SJCRH30 (cell line): ENCODE data around the gene USF2. TPM values are rescaled to one million over a fixed set of nuclear protein-coding genes. Genes with fewer than 3 reads are reported as not detected.

ENCODE experiments used
- DNase-seq, 2 experiments: peaks; one replicate each; pipeline ENCODE4 v3.0.0-alpha.2; 2015 to 2020
- H3K27ac ChIP-seq: fragments of 250-450 bp; sonication (Bioruptor Pico); 2 replicates; pipeline ENCODE4 v1.5.1; 2020; ENCODE audit warnings: mild to moderate bottlenecking, moderate library complexity
- H3K27me3 ChIP-seq: fragments of 250-450 bp; sonication (Bioruptor Pico); 2 replicates; pipeline ENCODE4 v1.5.1; 2020; ENCODE audit warnings: mild to moderate bottlenecking, moderate library complexity
- H3K36me3 ChIP-seq: fragments of 250-450 bp; sonication (Bioruptor Pico); 2 replicates; pipeline ENCODE4 v1.5.1; 2020; ENCODE audit warnings: mild to moderate bottlenecking, moderate library complexity
- H3K4me1 ChIP-seq: fragments of 250-450 bp; sonication (Bioruptor Pico); 2 replicates; pipeline ENCODE4 v1.5.1; 2020; ENCODE audit warnings: mild to moderate bottlenecking, moderate library complexity
- H3K4me3 ChIP-seq: fragments of 250-450 bp; sonication (Bioruptor Pico); 2 replicates; pipeline ENCODE4 v1.5.1; 2020; ENCODE audit warnings: mild to moderate bottlenecking, moderate library complexity
- H3K9me3 ChIP-seq: fragments of 250-450 bp; sonication (Bioruptor Pico); replicated peaks from 2 replicates; pipeline ENCODE4 v1.5.1; 2020; ENCODE audit warnings: mild to moderate bottlenecking, moderate library complexity
- total RNA-seq: library from RNA; depleted of rRNA; stranded (reverse); fragments of >200 nt; shearing (Covaris generic); gene quantifications from 2 replicates; pipeline ENCODE4 v1.2.3, GENCODE V29; 2014; rRNA removed

USF2 gene
- total RNA-seq, 1 experiment from 2014 or later = 104 TPM

DNA sequence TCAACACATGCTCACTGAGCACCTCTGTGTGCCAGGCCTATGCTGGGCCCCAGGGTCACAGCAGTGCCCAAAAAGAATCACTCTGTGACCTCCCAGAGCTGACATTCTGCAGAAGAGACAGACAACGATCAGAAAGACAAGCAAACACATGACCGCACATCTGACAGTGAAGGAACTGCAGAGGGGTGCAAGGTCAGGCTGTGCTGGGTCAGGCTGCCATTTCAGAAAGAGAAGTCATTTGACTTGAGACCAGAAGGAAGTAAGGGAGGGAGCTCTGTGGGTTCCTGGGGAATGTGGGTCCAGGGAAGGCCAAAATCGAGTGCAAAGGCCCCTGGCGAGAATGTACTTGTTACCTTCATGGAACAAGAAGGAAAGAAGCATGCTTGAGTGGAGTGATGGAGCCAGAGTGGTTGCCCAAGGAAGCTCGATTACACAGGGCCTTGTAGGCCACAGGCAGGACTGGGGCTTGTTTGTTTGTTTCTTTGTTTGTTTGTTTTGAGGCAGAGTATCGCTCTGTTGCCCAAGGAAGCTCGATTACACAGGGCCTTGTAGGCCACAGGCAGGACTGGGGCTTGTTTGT is 48.8 kb downstream of the USF2 start:
- Histone ChIP-seq H3K27ac (no peak overlapping the region), H3K36me3 (no peaks in the 10 kb centered on the region), H3K4me3 (no peak overlapping the region), H3K9me3 (no peaks in the 10 kb centered on the region), H3K27me3 (no peaks in the 10 kb centered on the region), H3K4me1 (no peaks in the 10 kb centered on the region; the same call in 1 of the 2 replicates)
- DNase-seq = no peak

GRCh38 chr19:35318679-35319448 is 50.1 kb downstream of the USF2 start:
- Histone ChIP-seq H3K36me3 (no peaks in the 10 kb centered on the region), H3K27ac (no peak overlapping the region), H3K4me3 (no peak overlapping the region), H3K4me1 (no peaks in the 10 kb centered on the region; the same call in 1 of the 2 replicates), H3K27me3 (no peaks in the 10 kb centered on the region), H3K9me3 (no peaks in the 10 kb centered on the region)
- no peak for DNase-seq

DNA sequence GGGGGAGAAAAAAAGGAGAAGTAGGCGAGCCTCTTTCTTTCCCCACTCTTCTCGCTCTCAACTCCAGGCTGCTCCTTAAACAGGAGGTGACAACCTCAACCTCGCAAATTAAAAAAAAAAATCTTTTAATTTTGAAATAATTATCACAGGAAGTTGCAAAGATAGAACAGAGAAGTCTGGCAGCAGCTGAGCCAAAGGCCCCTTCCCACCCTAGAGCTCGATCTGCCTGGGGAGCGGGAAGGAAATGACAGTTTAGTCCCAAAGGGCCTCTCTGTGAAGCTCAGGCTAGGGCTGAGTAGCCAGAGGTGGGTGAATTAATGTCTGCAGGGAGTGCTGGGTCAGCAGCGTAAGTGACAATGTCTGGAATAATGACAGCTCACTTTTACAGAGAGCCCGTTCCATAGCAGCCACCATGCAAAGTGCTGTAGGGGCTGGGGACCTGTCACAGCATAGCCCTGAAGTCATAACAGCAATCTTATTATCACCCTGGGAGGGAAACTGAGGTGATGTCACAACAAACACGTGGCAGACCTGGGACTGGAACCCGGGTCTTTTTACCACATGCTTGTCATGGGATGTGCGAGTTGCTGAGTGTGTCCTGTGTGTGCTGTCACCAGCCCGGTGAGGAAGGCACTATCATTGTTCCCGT is 51.4 kb downstream of the USF2 start:
- Histone ChIP-seq H3K27me3 (no peaks in the 10 kb centered on the region), H3K27ac (no peak overlapping the region), H3K4me3 (no peak overlapping the region), H3K36me3 (no peaks in the 10 kb centered on the region), H3K4me1 (no peaks in the 10 kb centered on the region; the same call in 1 of the 2 replicates), H3K9me3 (no peaks in the 10 kb centered on the region)
- DNase-seq = no peak

GRCh38 chr19:35321291-35321690 is 52.5 kb downstream of the USF2 start:
- H3K4me3 ChIP-seq = no peak overlapping the region
- no peaks in the 10 kb centered on the region for H3K36me3 ChIP-seq
- H3K27me3 ChIP-seq = peaks cover 4% of the 10 kb centered on the region; the same call in 1 of the 2 replicates
- no peaks in the 10 kb centered on the region; the same call in 1 of the 2 replicates for H3K4me1 ChIP-seq
- no peak overlapping the region for H3K27ac ChIP-seq
- no peak for DNase-seq
- no peaks in the 10 kb centered on the region for H3K9me3 ChIP-seq

DNA sequence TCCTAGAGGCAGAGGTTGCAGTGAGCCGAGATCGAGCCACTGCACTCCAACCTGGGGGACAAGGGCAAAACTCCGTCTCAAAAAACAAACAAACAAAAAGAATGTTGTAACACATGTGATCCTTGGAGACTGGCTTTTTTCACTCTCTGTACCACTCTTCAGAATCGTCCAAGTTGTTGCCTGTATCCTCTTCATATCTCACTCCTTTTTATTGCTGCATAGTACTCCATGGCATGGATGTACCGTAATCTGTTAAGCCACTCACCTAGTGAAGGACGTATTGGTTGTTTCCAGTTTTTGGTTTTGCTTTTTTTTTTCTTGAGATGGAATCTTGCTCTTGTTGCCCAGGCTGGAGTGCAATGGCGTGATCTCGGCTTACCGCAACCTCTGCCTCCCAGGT is 53.3 kb downstream of the USF2 start:
- Histone ChIP-seq H3K4me3 (no peak overlapping the region), H3K27ac (no peak overlapping the region), H3K27me3 (peaks cover 4% of the 10 kb centered on the region; the same call in 1 of the 2 replicates), H3K9me3 (no peaks in the 10 kb centered on the region), H3K36me3 (no peaks in the 10 kb centered on the region), H3K4me1 (no peaks in the 10 kb centered on the region; the same call in 1 of the 2 replicates)
- DNase-seq = no peak

DNA sequence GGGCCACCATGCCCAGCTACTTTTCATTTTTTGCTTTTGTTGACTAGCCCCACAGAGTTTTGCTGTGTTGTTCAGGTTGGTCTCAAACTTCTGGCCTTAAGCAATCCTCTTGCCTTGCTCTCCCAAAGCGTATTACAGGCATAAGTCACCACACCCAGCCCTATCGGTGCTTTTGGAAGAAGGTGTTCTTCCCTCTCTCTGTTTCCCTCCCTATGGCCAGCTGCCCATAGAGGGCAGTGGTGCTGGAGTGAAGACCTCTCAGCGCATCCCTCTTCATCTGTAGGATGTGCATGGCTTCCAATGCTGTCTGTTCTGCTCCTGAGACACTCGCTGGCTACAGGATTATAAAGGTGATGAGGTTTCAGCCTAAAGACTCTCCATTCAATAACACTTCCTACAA is 58.9 kb downstream of the USF2 start:
- Histone ChIP-seq H3K36me3 (no peaks in the 10 kb centered on the region), H3K27ac (no peak overlapping the region), H3K4me3 (no peak overlapping the region), H3K9me3 (no peaks in the 10 kb centered on the region), H3K4me1 (no peaks in the 10 kb centered on the region), H3K27me3 (peaks cover 4% of the 10 kb centered on the region; the same call in 1 of the 2 replicates)
- no peak for DNase-seq

- Histone ChIP-seq H3K27ac (no peak within 1 kb of the TSS), H3K4me3 (no peak within 1 kb of the TSS), H3K27me3 (peaks cover 4% of the 10 kb centered on the region; the same call in 1 of the 2 replicates), H3K4me1 (no peaks in the 10 kb centered on the region), H3K36me3 (no peaks in the 10 kb centered on the region), H3K9me3 (no peaks in the 10 kb centered on the region)
- no peak for DNase-seq
These were observed 60.1 kb downstream of the USF2 start, which contains the start of gene CD22 for GRCh38 chr19:35328851-35329285. TSS of gene CD22 (plus strand) at chr19:35329187. CDS start at chr19:35332041, 2,854 bp downstream.

- no peak for DNase-seq
These were observed 60.6 kb downstream of the USF2 start for GRCh38 chr19:35329323-35329722.

More at GRCh38 chr19:35329323-35329722, 60.6 kb downstream of the USF2 start:
- Histone ChIP-seq H3K27ac (no peak overlapping the region), H3K27me3 (peaks cover 4% of the 10 kb centered on the region; the same call in 1 of the 2 replicates), H3K4me1 (no peaks in the 10 kb centered on the region), H3K36me3 (no peaks in the 10 kb centered on the region), H3K4me3 (no peak overlapping the region), H3K9me3 (no peaks in the 10 kb centered on the region)

Other genes starting within 250 kb of the USF2 start
- 1.2 and 2.3 TPM in 2 replicates for gene SCN1B, start 238.5 kb upstream of the USF2 start, total RNA-seq
- not detected in 2 replicates for gene HPN, start 227.2 kb upstream of the USF2 start, total RNA-seq
- not detected in 2 replicates for gene FXYD3, start 153.1 kb upstream of the USF2 start, total RNA-seq
- gene LGI4, start 133.9 kb upstream of the USF2 start, total RNA-seq = not detected in 2 replicates
- not detected in 2 replicates for gene FXYD1, start 130.1 kb upstream of the USF2 start, total RNA-seq
- gene FXYD7, start 125.7 kb upstream of the USF2 start, total RNA-seq = not detected in 2 replicates
- gene FXYD5, start 114.2 kb upstream of the USF2 start, total RNA-seq = 4.0 and 6.6 TPM in 2 replicates
- not detected in 2 replicates for gene FAM187B, start 40.2 kb upstream of the USF2 start, total RNA-seq
- 0.59 and 0.96 TPM in 2 replicates for gene LSR, start 20.0 kb upstream of the USF2 start, total RNA-seq
- 0.47 and 0.68 TPM in 2 replicates for gene HAMP, start 13.6 kb downstream of the USF2 start, total RNA-seq
- 1.2 and 3.6 TPM in 2 replicates for gene MAG, start 23.2 kb downstream of the USF2 start, total RNA-seq
- 0.04 TPM in 1 of 2 replicates, not detected in the other for gene CD22, start 60.2 kb downstream of the USF2 start, total RNA-seq
- not detected in 2 replicates for gene FFAR1, start 78.9 kb downstream of the USF2 start, total RNA-seq
- not detected in 2 replicates for gene FFAR3, start 89.5 kb downstream of the USF2 start, total RNA-seq
- not detected in 2 replicates for gene GPR42, start 102.1 kb downstream of the USF2 start, total RNA-seq
- gene FFAR2, start 179.3 kb downstream of the USF2 start, total RNA-seq = not detected in 2 replicates
- gene KRTDAP, start 221.5 kb downstream of the USF2 start, total RNA-seq = not detected in 2 replicates
- gene DMKN, start 244.7 kb downstream of the USF2 start, total RNA-seq = not detected in 2 replicates